Endothelial cell (in vitro differentiated cells): ENCODE measurements around the gene HIVEP3. TPM values are rescaled to one million over a fixed set of nuclear protein-coding genes. Genes with fewer than 3 reads are reported as not detected.
A peak's percentile ranks its signal among the peaks of the same experiment; 100 is the strongest.

Experiments
- DNase-seq: peaks from one replicate; pipeline ENCODE4 v3.0.0; 2021; ENCODE audit warnings: low spot score
- H3K27ac Mint-ChIP-seq: one replicate; pipeline ENCODE4 v1.8.0; 2021; ENCODE audit warnings: mixed read lengths, inconsistent platforms; ENCODE audit not compliant: unreplicated experiment
- H3K27me3 Mint-ChIP-seq: one replicate; pipeline ENCODE4 v1.8.0; 2021; ENCODE audit warnings: mild to moderate bottlenecking, moderate library complexity, mixed read lengths, inconsistent platforms; ENCODE audit not compliant: unreplicated experiment
- H3K36me3 Mint-ChIP-seq: one replicate; pipeline ENCODE4 v1.8.0; 2021; ENCODE audit warnings: mild to moderate bottlenecking, low read depth, mixed read lengths, inconsistent platforms; ENCODE audit not compliant: unreplicated experiment
- H3K4me1 Mint-ChIP-seq: one replicate; pipeline ENCODE4 v1.8.0; 2021; ENCODE audit warnings: mild to moderate bottlenecking, mixed read lengths, inconsistent platforms; ENCODE audit not compliant: unreplicated experiment
- H3K4me3 Mint-ChIP-seq: one replicate; pipeline ENCODE4 v1.8.0; 2021; ENCODE audit warnings: mild to moderate bottlenecking, mixed read lengths, inconsistent platforms; ENCODE audit not compliant: unreplicated experiment
- H3K9me3 Mint-ChIP-seq: one replicate; pipeline ENCODE4 v1.8.0; 2021; ENCODE audit warnings: mixed read lengths, inconsistent platforms; ENCODE audit not compliant: unreplicated experiment
- CTCF ChIP-seq: fragments of 200-600 bp; sonication (generic); IDR thresholded peaks from one replicate; pipeline ENCODE4 v1.5.0; 2021; ENCODE audit warnings: antibody characterized with exemption; ENCODE audit not compliant: unreplicated experiment
- total RNA-seq: library from RNA; stranded (reverse); fragmentation: NEBNext Ultra II Directional; extraction: Animal tissue kit (Norgen Biotek cat#: 25700); gene quantifications from one replicate; pipeline ENCODE4 v1.2.1, GENCODE V29; 2021; ENCODE audit not compliant: unreplicated experiment

The HIVEP3 gene
- total RNA-seq, 1 donor from 2014 or later = 8.9 TPM

DNA sequence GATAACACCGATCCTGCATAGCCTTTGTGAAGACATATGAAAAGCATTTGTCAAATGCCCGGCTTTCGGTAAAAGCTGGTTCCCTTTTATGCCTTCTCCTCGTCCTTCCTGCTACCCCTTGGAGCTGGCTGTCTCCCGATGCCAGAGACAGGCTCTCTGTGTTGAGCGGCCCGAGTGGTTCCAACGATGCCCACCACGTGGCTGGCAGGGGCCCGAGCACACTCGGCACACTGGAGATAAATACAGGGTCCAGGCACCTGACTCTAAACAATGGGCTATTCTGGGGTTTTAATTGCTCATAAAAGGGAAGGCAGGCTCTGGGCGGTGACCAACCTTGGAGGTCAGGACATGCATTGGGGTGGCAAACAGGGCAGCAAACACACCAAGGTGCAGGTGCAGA is 207.1 kb downstream of the HIVEP3 start:
- no peaks in the 10 kb centered on the region for H3K36me3 Mint-ChIP-seq
- H3K4me1 Mint-ChIP-seq = peaks cover 6% of the 10 kb centered on the region
- DNase-seq = no peak
- peaks cover 10% of the 10 kb centered on the region for H3K27me3 Mint-ChIP-seq
- no peak overlapping the region for H3K4me3 Mint-ChIP-seq
- no peak overlapping the region for H3K27ac Mint-ChIP-seq
- no peak for TF ChIP-seq CTCF
- no peaks in the 10 kb centered on the region for H3K9me3 Mint-ChIP-seq

- no peaks in the 10 kb centered on the region for H3K36me3 Mint-ChIP-seq
- no peaks in the 10 kb centered on the region for H3K9me3 Mint-ChIP-seq
- H3K27me3 Mint-ChIP-seq = peaks cover 10% of the 10 kb centered on the region
- peaks cover 6% of the 10 kb centered on the region for H3K4me1 Mint-ChIP-seq
- H3K4me3 Mint-ChIP-seq = no peak overlapping the region
- no peak for DNase-seq
- H3K27ac Mint-ChIP-seq = no peak overlapping the region
- TF ChIP-seq CTCF = no peak
These were observed 207.7 kb downstream of the HIVEP3 start for GRCh38 chr1:41710980-41711379.

- Mint-ChIP-seq H3K27me3 (peaks cover 7% of the 10 kb centered on the region), H3K27ac (no peak overlapping the region), H3K36me3 (no peaks in the 10 kb centered on the region), H3K9me3 (no peaks in the 10 kb centered on the region), H3K4me1 (peaks cover 6% of the 10 kb centered on the region), H3K4me3 (no peak overlapping the region)
- DNase-seq = no peak
- TF ChIP-seq CTCF = no peak
These were observed 208.8 kb downstream of the HIVEP3 start for GRCh38 chr1:41709873-41710272.

GRCh38 chr1:41709331-41709730 is 209.4 kb downstream of the HIVEP3 start:
- no peak for TF ChIP-seq CTCF
- Mint-ChIP-seq H3K4me1 (peaks cover 6% of the 10 kb centered on the region), H3K27ac (peak overlapping the region; percentile 61), H3K27me3 (peaks cover 7% of the 10 kb centered on the region), H3K36me3 (no peaks in the 10 kb centered on the region), H3K4me3 (no peak overlapping the region), H3K9me3 (no peaks in the 10 kb centered on the region)
- no peak for DNase-seq

DNA sequence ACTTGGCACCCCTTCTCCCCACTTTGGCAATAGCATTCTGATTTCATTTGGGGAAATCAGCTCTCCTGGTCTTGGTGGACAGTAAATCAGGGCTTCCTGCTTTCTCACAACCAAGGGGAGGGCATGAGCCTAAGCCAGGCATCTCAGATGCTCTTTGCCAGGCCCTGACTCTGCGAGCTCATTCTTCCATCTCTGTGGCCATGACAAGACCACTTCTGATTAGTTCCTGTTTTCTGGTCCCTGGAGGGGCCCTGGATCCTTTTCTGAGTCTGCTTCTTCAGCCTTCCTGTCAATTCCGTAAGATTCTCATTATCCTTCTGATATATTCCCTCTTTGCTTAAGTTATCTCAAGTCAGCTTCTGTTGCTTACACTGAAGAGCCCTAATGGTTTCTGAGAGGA is 210.4 kb downstream of the HIVEP3 start:
- Mint-ChIP-seq H3K27me3 (peaks cover 7% of the 10 kb centered on the region), H3K4me1 (peaks cover 6% of the 10 kb centered on the region), H3K9me3 (no peaks in the 10 kb centered on the region), H3K4me3 (no peak overlapping the region), H3K27ac (no peak overlapping the region), H3K36me3 (no peaks in the 10 kb centered on the region)
- no peak for TF ChIP-seq CTCF
- no peak for DNase-seq
